Spleen (tissue), 7 donors: ENCODE data around the gene SULF2.

Source experiments
- POLR2A ChIP-seq, 3 donors: fragments of 450-650 bp; IDR thresholded peaks; one replicate each; pipeline ENCODE4 v1.5.1; 2017; ENCODE audit warnings: antibody characterized with exemption in 3 of 3, mild to moderate bottlenecking in 1 of 3
- TF ChIP-seq, protein P1 (sequence below), 11 experiments: fragments of 200-600 bp in 7 of 11; fragments of 450-650 bp in 4 of 11; sonication (generic) in 4 of 11; IDR thresholded peaks in 8 of 11; conservative IDR thresholded peaks in 3 of 11; 1 replicate in 7 of 11; 2 replicates in 4 of 11; pipeline versions ENCODE4 v1.4.0 to v1.8.0; 2016 to 2021; ENCODE audit warnings: antibody characterized with exemption in 11 of 11, inconsistent platforms in 4 of 11, mild to moderate bottlenecking in 1 of 11
- donor health status: DM: no; HTN: no; CAD: no; lungs with moderate emphysema.
- donor health status: DM: no; HTN: no; CAD: no.
- donor health status: DM: no; HTN: no; CAD: no.

DNA sequence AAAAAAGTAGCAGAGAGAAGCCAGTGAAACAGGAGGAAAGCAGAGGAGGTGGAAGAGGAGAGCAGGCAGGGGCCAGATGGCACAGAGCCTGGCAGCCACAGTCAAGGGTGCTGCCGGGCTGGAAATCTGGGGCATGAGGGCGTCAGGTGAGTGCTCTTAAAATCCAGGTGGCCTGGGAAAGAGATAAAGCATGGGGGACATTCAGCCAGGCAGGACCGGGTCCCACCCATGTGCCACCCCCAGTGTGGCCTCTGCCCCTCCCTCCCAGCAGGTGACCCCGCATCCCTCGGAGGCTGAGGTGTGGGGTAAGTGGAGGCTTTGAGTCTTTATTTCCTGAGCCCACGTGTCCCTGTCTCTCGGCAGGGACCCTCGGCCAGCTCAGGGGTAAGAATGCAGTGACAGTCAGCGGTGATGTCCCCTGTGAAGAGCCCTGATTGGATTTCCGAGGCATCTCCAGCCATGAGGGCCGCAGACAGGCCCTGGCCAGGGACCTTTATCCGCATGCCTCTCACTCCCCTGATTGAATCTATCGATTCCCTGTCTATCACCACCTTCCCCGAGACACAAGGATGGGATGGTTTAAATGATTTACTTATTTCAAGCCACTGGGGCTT, 33.8 kb upstream of the SULF2 start:
- TF ChIP-seq, protein P1, sequence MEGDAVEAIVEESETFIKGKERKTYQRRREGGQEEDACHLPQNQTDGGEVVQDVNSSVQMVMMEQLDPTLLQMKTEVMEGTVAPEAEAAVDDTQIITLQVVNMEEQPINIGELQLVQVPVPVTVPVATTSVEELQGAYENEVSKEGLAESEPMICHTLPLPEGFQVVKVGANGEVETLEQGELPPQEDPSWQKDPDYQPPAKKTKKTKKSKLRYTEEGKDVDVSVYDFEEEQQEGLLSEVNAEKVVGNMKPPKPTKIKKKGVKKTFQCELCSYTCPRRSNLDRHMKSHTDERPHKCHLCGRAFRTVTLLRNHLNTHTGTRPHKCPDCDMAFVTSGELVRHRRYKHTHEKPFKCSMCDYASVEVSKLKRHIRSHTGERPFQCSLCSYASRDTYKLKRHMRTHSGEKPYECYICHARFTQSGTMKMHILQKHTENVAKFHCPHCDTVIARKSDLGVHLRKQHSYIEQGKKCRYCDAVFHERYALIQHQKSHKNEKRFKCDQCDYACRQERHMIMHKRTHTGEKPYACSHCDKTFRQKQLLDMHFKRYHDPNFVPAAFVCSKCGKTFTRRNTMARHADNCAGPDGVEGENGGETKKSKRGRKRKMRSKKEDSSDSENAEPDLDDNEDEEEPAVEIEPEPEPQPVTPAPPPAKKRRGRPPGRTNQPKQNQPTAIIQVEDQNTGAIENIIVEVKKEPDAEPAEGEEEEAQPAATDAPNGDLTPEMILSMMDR (IDR thresholded peaks at IDR 0.05 in 8 of 11, conservative IDR thresholded peaks at IDR 0.05 in 3 of 11) = no peak
- no peak for TF ChIP-seq POLR2A (IDR thresholded peaks at IDR 0.05)
